Endothelial cell of umbilical vein (primary cell): ENCODE results near the gene NTNG1. TPM values are rescaled to one million over a fixed set of nuclear protein-coding genes. Genes with fewer than 3 reads are reported as not detected.

Experiments used
- BruUV-seq: library from RNA; stranded (reverse); fragments of 400-500 nt; replicated peaks from 2 replicates; lab custom pipeline; 2021; lab: Mats Ljungman, UMichigan
- CTCF ChIA-PET: fragments of 300-600, 350-600 bp; sonication (Branson Sonifier 250); formaldehyde crosslinking; loops from one replicate; lab custom pipeline; 2021; ENCODE audit warnings: antibody characterized with exemption, inconsistent platforms; lab: Charles Lee
- POLR2A ChIA-PET: fragments of 300-600, 350-600 bp; sonication (Branson Sonifier 250); formaldehyde crosslinking; loops from one replicate; lab custom pipeline; 2021; ENCODE audit warnings: antibody characterized with exemption, inconsistent platforms; lab: Charles Lee
- DNase-seq: peaks from one replicate; pipeline ENCODE4 v3.0.0-alpha.2; 2011; ENCODE audit warnings: low read depth, low spot score
- FAIRE-seq: peaks from 2 replicates; lab custom pipeline; 2011; peaks lifted over from hg19 to GRCh38; lab: Jason Lieb, UNC
- H2AFZ ChIP-seq: 2 replicates; pipeline ENCODE4 v1.6.0; 2012; ENCODE audit warnings: low read depth, low read length, control low read depth, inconsistent platforms
- H3K27ac ChIP-seq: 2 replicates; pipeline ENCODE4 v1.5.1; 2011; ENCODE audit warnings: low read depth, mild to moderate bottlenecking, control low read depth, low read length, moderate library complexity; ENCODE audit not compliant: insufficient read depth
- H3K27me3 ChIP-seq, 2 experiments: 2 replicates each; pipeline versions ENCODE4 v1.6.0 to v1.6.1; 2011; ENCODE audit warnings: low read length in 2 of 2, mixed read lengths in 1 of 2; ENCODE audit not compliant: control insufficient read depth in 2 of 2, insufficient read depth in 2 of 2
- H3K36me3 ChIP-seq, 2 experiments: 2 replicates in 1 of 2; 3 replicates in 1 of 2; pipeline ENCODE4 v1.5.1; 2011; ENCODE audit warnings: low read length in 2 of 2, mild to moderate bottlenecking in 1 of 2, moderate library complexity in 1 of 2; ENCODE audit not compliant: control insufficient read depth in 2 of 2, insufficient read depth in 2 of 2; ENCODE audit errors: extremely low read depth in 1 of 2
- H3K4me1 ChIP-seq: 3 replicates; pipeline ENCODE4 v1.5.1; 2011; ENCODE audit warnings: mild to moderate bottlenecking, low read length; ENCODE audit not compliant: control insufficient read depth, insufficient read depth; ENCODE audit errors: extremely low read depth
- H3K4me2 ChIP-seq: 2 replicates; pipeline ENCODE4 v1.6.1; 2011; ENCODE audit warnings: low read length, control low read depth, mixed read lengths; ENCODE audit not compliant: insufficient read depth
- H3K4me3 ChIP-seq, 3 experiments: fragments of 200-600 bp in 1 of 3; sonication (generic), shearing (Covaris generic) in 1 of 3; replicated peaks in 1 of 3; 2 replicates each; pipeline ENCODE4 v1.5.1; 2011 to 2016; ENCODE audit warnings: control low read depth in 3 of 3, low read length in 3 of 3, mild to moderate bottlenecking in 2 of 3, inconsistent platforms in 1 of 3, low read depth in 1 of 3, moderate library complexity in 1 of 3; ENCODE audit not compliant: insufficient read depth in 1 of 3
- H3K79me2 ChIP-seq: 2 replicates; pipeline ENCODE4 v1.6.0; 2012; ENCODE audit warnings: low read length, inconsistent platforms; ENCODE audit not compliant: control insufficient read depth, insufficient read depth
- H3K9ac ChIP-seq: replicated peaks from 2 replicates; pipeline ENCODE3; 2011; ENCODE audit warnings: low read length, control low read depth; ENCODE audit not compliant: insufficient read depth; ENCODE audit errors: extremely low read depth
- H3K9me1 ChIP-seq: replicated peaks from 3 replicates; pipeline ENCODE4 v1.6.0; 2011; ENCODE audit warnings: mild to moderate bottlenecking, low read length; ENCODE audit not compliant: control insufficient read depth, insufficient read depth; ENCODE audit errors: extremely low read depth
- H3K9me3 ChIP-seq: replicated peaks from 2 replicates; pipeline ENCODE4 v1.5.1; 2012; ENCODE audit warnings: low read length, inconsistent platforms; ENCODE audit not compliant: control insufficient read depth, insufficient read depth
- H4K20me1 ChIP-seq: replicated peaks from 2 replicates; pipeline ENCODE3; 2011; ENCODE audit warnings: mild to moderate bottlenecking, low read length; ENCODE audit not compliant: control insufficient read depth, insufficient read depth; ENCODE audit errors: extremely low read depth
- EZH2 ChIP-seq: IDR thresholded peaks from 2 replicates; pipeline ENCODE4 v1.6.1; 2012; ENCODE audit warnings: borderline replicate concordance, low read depth, mild to moderate bottlenecking, moderate library complexity, low read length, inconsistent platforms; ENCODE audit not compliant: severe bottlenecking
- FOS ChIP-seq: IDR thresholded peaks from 2 replicates; pipeline ENCODE4 v1.6.1; 2011; ENCODE audit warnings: mild to moderate bottlenecking, low read length, moderate library complexity, borderline replicate concordance; ENCODE audit not compliant: insufficient read depth
- GATA2 ChIP-seq: IDR thresholded peaks from 2 replicates; pipeline ENCODE4 v1.7.0; 2011; ENCODE audit warnings: low read depth, mild to moderate bottlenecking, moderate library complexity, mixed read lengths, low read length; ENCODE audit not compliant: insufficient read length, insufficient read depth
- JUN ChIP-seq: IDR thresholded peaks from 2 replicates; pipeline ENCODE4 v1.6.1; 2011; ENCODE audit warnings: borderline replicate concordance, low read depth; ENCODE audit not compliant: insufficient read length, insufficient read depth
- MYC ChIP-seq: IDR thresholded peaks from one replicate; pipeline ENCODE4 v1.6.1; 2011; ENCODE audit warnings: mild to moderate bottlenecking, low read depth, low read length
- POLR2A ChIP-seq: IDR thresholded peaks from 2 replicates; pipeline ENCODE4 v1.6.1; 2012; ENCODE audit warnings: low read depth, mild to moderate bottlenecking, control low read depth, low read length
- POLR2AphosphoS5 ChIP-seq: IDR thresholded peaks from 2 replicates; pipeline ENCODE4 v1.6.1; 2012; ENCODE audit warnings: low read depth, mild to moderate bottlenecking, control low read depth, low read length, moderate library complexity; ENCODE audit not compliant: insufficient read depth
- dilution Hi-C: fragments of 300-500 bp; cut with MboI; formaldehyde crosslinking; loops from one replicate; pipeline ENCODE4 v1.15.0; 2019; ENCODE audit warnings: low sequenced_read_pairs; ENCODE audit not compliant: extremely low pct_ligation_motif_present
- intact Hi-C: fragments of 100-400 bp; cut with micrococcal nuclease; formaldehyde crosslinking; loops from one replicate; pipeline ENCODE4 v1.10.0; 2022
- polyA plus RNA-seq, 4 experiments: library from polyadenylated mRNA; depleted of rRNA in 3 of 4; stranded (reverse) in 3 of 4; unstranded in 1 of 4; fragments of >200 nt; gene quantifications; 2 replicates each; pipeline versions ENCODE4 v1.2.1 to v1.2.3, GENCODE V29; 2011 to 2012; ENCODE audit warnings: missing spikeins in 1 of 4
- total RNA-seq: library from RNA; stranded (reverse); gene quantifications from 2 replicates; pipeline ENCODE4 v1.2.3, GENCODE V29; 2021
- TF ChIP-seq, protein P1 (sequence below): IDR thresholded peaks from 2 replicates; pipeline ENCODE4 v1.6.1; 2011; ENCODE audit not compliant: insufficient read depth, insufficient read length
- TF ChIP-seq, protein P2 (sequence below), 2 donors: IDR thresholded peaks; 1 replicate in 1 of 2; 2 replicates in 1 of 2; pipeline ENCODE4 v1.5.1; 2011; ENCODE audit warnings: low read length in 2 of 2, mild to moderate bottlenecking in 2 of 2, moderate library complexity in 2 of 2, control low read depth in 1 of 2, inconsistent platforms in 1 of 2, low read depth in 1 of 2; ENCODE audit not compliant: insufficient read depth in 1 of 2; ENCODE audit errors: extremely low read depth in 1 of 2

The NTNG1 gene
- total and polyA plus RNA-seq, 2 donors (not counting 3 experiments of a cell fraction or from before 2014, with no cell fraction given) = not detected

DNA sequence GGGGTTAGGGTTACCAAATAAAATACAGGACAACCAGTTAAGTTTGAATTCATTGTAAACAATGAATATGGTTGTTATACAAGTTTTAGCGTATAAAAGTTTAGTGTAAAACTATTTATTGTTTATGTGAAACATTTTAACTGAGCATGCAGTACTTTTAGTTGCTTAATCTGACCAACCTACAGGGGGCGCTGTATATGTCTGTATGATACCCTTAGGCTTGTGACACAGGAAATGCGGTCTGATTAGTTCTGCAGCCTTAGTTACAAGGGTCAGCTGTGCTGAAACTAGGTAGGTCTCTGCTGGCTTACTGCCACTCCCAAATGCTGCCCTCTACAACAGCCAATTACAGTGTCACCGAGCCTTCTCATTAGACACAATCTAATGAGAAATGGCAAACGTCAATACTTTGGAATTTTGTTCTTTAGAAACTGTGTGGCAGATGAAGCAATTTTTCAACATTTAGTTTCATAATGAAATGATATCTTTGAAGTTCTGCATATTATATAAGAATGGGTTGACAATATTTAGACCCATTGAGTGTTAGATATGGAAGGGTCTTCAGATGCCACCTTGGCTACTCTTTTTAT is 56.2 kb downstream of the NTNG1 start:
- dilution Hi-C loops = no loop called here
- no peak overlapping the region for H3K4me3 ChIP-seq
- CTCF ChIA-PET = no interaction called here
- intact Hi-C loops = no loop called here
- BruUV-seq = no TSS peak
- no peaks in the 10 kb centered on the region for H3K9me1 ChIP-seq
- H3K9me3 ChIP-seq = no peaks in the 10 kb centered on the region
- no peak overlapping the region for H3K27ac ChIP-seq
- DNase-seq = no peak
- no peak overlapping the region for H2AFZ ChIP-seq
- no peaks in the 10 kb centered on the region for H4K20me1 ChIP-seq
- H3K27me3 ChIP-seq = no peaks in the 10 kb centered on the region
- no peaks in the 10 kb centered on the region for H3K79me2 ChIP-seq
- no peaks in the 10 kb centered on the region for H3K36me3 ChIP-seq
- no peak overlapping the region for H3K4me2 ChIP-seq
- no peaks in the 10 kb centered on the region for H3K4me1 ChIP-seq
- no peak for FAIRE-seq
- POLR2A ChIA-PET = no interaction called here
- H3K9ac ChIP-seq = no peak overlapping the region
- no peak for TF ChIP-seq POLR2A
- no peak for TF ChIP-seq MYC
- TF ChIP-seq EZH2 = no peak
- no peak for TF ChIP-seq POLR2AphosphoS5
- no peak for TF ChIP-seq GATA2
- TF ChIP-seq, protein P1, sequence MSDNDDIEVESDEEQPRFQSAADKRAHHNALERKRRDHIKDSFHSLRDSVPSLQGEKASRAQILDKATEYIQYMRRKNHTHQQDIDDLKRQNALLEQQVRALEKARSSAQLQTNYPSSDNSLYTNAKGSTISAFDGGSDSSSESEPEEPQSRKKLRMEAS = no peak
- no peak for TF ChIP-seq JUN
- TF ChIP-seq FOS = no peak
- TF ChIP-seq, protein P2, sequence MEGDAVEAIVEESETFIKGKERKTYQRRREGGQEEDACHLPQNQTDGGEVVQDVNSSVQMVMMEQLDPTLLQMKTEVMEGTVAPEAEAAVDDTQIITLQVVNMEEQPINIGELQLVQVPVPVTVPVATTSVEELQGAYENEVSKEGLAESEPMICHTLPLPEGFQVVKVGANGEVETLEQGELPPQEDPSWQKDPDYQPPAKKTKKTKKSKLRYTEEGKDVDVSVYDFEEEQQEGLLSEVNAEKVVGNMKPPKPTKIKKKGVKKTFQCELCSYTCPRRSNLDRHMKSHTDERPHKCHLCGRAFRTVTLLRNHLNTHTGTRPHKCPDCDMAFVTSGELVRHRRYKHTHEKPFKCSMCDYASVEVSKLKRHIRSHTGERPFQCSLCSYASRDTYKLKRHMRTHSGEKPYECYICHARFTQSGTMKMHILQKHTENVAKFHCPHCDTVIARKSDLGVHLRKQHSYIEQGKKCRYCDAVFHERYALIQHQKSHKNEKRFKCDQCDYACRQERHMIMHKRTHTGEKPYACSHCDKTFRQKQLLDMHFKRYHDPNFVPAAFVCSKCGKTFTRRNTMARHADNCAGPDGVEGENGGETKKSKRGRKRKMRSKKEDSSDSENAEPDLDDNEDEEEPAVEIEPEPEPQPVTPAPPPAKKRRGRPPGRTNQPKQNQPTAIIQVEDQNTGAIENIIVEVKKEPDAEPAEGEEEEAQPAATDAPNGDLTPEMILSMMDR (IDR thresholded peaks at IDR 0.05; ENCODE audit: extremely low read depth in 1 of 2, insufficient read depth in 1 of 2, low read depth in 1 of 2, low read length in 2 of 2) = no peak
